ENCODE measurements around the gene PDE4D.

DNA sequence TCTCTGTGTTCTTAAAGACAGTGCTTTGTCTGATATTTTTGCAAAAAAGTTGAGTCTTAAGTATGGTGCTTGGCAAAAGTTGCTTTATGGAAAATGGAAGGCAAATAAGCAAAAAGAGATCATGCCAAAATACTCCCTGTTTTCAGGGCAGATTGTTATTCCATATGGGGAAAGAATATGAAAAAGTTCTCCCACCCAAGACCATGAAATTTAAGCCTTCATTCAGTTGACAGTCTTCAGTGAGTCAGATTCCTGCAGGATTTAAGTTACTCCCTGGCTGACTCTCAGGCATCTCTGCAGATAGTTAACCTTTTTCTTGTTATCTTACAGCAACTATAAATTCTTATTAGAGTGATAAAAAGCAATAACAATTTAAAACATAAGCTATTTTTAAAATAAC lies 601.6 kb downstream of the PDE4D start:
- no peak for TF ChIP-seq POLR2A (IDR thresholded peaks at IDR 0.05)
- TF ChIP-seq, protein P1, sequence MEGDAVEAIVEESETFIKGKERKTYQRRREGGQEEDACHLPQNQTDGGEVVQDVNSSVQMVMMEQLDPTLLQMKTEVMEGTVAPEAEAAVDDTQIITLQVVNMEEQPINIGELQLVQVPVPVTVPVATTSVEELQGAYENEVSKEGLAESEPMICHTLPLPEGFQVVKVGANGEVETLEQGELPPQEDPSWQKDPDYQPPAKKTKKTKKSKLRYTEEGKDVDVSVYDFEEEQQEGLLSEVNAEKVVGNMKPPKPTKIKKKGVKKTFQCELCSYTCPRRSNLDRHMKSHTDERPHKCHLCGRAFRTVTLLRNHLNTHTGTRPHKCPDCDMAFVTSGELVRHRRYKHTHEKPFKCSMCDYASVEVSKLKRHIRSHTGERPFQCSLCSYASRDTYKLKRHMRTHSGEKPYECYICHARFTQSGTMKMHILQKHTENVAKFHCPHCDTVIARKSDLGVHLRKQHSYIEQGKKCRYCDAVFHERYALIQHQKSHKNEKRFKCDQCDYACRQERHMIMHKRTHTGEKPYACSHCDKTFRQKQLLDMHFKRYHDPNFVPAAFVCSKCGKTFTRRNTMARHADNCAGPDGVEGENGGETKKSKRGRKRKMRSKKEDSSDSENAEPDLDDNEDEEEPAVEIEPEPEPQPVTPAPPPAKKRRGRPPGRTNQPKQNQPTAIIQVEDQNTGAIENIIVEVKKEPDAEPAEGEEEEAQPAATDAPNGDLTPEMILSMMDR (IDR thresholded peaks at IDR 0.05), result no peak

Measured in heart left ventricle (tissue), 13 donors.